HG03064 (cell line): ENCODE results near the gene SH3TC1.

Experiments
- ATAC-seq: cut with Tn5 transposase; IDR thresholded peaks from one replicate; pipeline ENCODE4 v1.9.1; 2021; ENCODE audit warnings: low read depth; ENCODE audit not compliant: unreplicated experiment

The SH3TC1 gene

GRCh38 chr4:8198906-8199593 lies at the start of gene SH3TC1:
Gene SH3TC1, plus strand, starts transcription at chr4:8199290. Its CDS starts 5,905 bp downstream, at chr4:8205195.
- peak; percentile 70 for ATAC-seq

- ATAC-seq: no peak
Observed at GRCh38 chr4:8149664-8150063, 49.4 kb upstream of the SH3TC1 start.

GRCh38 chr4:8150152-8151090 lies 48.7 kb upstream of the SH3TC1 start:
- no peak for ATAC-seq

- no peak for ATAC-seq
Observed at GRCh38 chr4:8151165-8151650, 47.9 kb upstream of the SH3TC1 start.

GRCh38 chr4:8152090-8152864 lies 46.8 kb upstream of the SH3TC1 start:
- no peak for ATAC-seq

GRCh38 chr4:8152865-8153257 lies 46.2 kb upstream of the SH3TC1 start:
- no peak for ATAC-seq

- ATAC-seq: no peak
Observed at GRCh38 chr4:8153441-8153840, 45.6 kb upstream of the SH3TC1 start.

- no peak for ATAC-seq
Observed at GRCh38 chr4:8155048-8155447, 44.0 kb upstream of the SH3TC1 start.

- no peak for ATAC-seq
Observed at GRCh38 chr4:8155660-8156421, 43.2 kb upstream of the SH3TC1 start.

GRCh38 chr4:8156617-8157016 lies 42.5 kb upstream of the SH3TC1 start:
- ATAC-seq: no peak

- ATAC-seq: no peak
Observed at GRCh38 chr4:8157496-8157895, 41.6 kb upstream of the SH3TC1 start.

GRCh38 chr4:8157944-8158709 lies 41.0 kb upstream of the SH3TC1 start:
- ATAC-seq: peak; percentile 7

- peak; percentile 95 for ATAC-seq
Observed at GRCh38 chr4:8158710-8159536, 40.2 kb upstream of the SH3TC1 start, which contains the start of gene ABLIM2. Gene ABLIM2, minus strand, starts transcription at chr4:8158813. Its CDS starts 124 bp downstream, at chr4:8158689.

GRCh38 chr4:8159537-8160232 lies 39.4 kb upstream of the SH3TC1 start:
- ATAC-seq: no peak

- ATAC-seq: no peak
Observed at GRCh38 chr4:8160233-8160560, 38.9 kb upstream of the SH3TC1 start.

GRCh38 chr4:8160572-8160971 lies 38.5 kb upstream of the SH3TC1 start:
- ATAC-seq: no peak

GRCh38 chr4:8162625-8163024 lies 36.5 kb upstream of the SH3TC1 start:
- no peak for ATAC-seq

- ATAC-seq: no peak
Observed at GRCh38 chr4:8163026-8163425, 36.1 kb upstream of the SH3TC1 start.
